ENCODE data around the gene PCDH1. TPM values are rescaled to one million over a fixed set of nuclear protein-coding genes. Genes with fewer than 3 reads are reported as not detected.
A peak's percentile ranks its signal among the peaks of the same experiment; 100 is the strongest.
"Not testable (repeated sequence)": the region's sequence is repeated elsewhere in the genome, so short reads cannot be mapped to it uniquely, and the experiment has no call there.

PCDH1 gene
- total RNA-seq (ENCODE audit: insufficient read depth, low replicate concordance): 9.9 TPM

DNA sequence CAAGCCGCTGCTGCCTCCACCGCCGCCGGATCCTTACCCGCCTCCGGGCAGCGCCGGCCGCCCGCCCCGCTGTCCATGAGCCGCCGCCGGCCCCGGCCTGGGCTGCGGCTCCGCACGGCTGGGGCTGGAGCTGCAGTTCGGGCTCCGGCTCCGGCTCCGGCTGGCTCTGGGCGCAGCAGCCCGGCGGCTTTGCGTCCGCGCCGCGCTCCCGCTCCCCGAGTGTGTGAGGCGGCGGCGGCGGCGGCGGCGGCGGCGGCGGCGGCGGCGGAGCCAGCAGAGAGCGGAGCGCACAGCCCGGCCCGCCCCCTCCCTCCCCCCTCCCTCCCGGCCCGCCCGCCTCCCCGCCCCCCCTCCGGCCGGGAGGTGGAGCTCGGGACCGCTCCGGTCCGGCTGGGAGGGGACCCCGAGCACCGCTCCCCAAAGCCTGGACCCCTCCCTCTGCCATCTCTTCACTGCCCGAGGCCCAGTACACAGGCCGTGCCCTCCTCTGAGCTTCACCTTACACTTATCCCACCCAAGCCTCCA lies at the start of gene PCDH1:
TSS of gene PCDH1 (minus strand) at position 225 of the 525 bp plus-strand sequence. CDS start at position 77, 148 bp downstream.
- peak; percentile 53 for DNase-seq (ENCODE audit: low spot score)

DNA sequence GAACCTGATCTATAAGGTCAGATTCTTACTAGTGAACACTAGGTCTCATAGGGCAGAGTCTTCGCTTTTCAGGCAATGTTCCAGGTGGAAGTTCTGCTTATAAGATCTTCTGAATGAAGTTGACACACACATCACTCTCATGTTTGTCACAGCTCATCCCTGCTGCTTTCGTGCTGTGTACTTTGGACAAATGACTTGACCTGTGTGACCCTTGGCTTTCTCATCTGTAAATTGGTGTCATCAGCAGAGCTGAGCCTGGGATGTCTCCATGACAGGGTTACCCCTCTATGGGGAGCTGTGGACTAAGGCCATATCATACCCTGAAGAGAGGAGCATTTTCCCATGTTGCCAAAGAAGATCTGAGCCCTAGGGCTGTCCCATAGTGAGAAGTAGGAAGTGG lies 48.2 kb upstream of the PCDH1 start:
- no peak for DNase-seq (ENCODE audit: low spot score)

DNA sequence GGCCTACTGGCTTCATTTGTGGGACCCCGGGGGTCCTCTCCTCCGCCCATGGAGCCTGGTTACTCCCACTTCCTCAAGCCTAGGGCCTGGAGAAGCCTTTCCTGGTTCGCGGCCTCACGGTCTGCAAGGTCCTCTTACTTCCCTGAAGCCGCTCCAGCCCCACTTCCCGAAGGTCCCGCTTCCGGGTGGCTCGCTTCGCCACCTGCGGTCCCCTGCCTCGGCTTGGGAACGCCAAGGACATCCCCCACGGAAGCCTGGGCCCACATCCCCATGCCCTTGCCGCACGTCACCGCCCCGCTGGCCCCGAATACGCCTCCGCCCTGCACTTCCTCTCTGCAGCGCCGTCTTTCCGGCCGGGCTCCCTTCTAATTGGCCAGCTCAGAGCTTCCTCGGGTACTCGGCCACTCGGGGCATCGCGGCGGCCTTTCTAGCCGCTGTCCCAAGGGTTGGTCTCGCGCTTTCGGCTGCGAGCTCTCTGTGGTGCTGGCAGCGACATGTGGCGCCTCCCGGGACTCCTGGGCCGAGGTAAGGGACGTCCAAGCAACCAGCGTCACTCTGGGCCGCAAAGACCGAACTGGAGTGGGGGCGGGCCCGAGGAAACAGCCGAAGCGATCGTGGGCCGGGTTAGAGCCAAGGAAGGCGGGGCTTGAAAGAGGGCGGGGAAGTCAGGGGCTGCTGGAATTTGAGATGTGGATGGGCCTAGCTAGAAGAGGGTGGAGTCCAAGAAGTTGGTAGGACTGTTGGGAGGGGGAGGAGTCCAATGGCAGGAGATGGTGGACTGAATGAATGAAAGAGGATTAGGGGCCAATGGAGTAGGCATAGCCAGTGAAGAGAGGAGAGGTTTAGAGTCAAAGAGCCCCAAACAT lies 45.5 kb upstream of the PCDH1 start, which contains the start of gene DELE1:
TSS of gene DELE1 (plus strand) at position 424 of the 866 bp plus-strand sequence. CDS start at position 495, 71 bp downstream.
- DNase-seq (ENCODE audit: low spot score): peak; percentile 98

DNA sequence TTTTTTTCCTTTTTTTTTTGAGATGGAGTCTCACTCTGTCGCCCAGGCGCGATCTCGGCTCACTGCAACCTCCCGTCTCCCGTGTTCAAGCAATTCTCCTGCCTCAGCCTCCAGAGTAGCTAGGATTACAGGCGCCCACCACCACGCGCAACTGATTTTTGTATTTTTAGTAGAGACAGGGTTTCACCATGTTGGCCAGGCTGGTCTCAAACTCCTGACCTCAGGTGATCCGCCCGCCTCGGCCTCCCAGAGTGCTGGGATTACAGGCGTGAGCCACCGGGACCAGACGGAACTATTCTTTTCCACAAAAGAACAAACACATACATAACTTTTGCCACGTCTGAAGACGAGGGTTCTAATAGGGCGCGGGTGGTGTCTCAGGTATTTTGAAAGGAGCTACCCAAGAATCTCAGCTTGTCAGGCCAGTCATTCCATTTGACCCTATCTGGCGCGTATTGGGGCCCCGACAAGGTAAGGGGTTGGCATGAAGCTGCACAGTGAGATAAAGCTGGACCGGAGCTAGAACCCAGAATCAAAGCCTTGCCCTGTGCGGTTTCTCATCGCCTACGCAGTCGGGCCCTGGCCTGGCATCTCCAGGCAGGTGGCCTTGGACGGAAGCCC lies 44.7 kb upstream of the PCDH1 start:
- not testable (repeated sequence) for DNase-seq (ENCODE audit: low spot score)

DNA sequence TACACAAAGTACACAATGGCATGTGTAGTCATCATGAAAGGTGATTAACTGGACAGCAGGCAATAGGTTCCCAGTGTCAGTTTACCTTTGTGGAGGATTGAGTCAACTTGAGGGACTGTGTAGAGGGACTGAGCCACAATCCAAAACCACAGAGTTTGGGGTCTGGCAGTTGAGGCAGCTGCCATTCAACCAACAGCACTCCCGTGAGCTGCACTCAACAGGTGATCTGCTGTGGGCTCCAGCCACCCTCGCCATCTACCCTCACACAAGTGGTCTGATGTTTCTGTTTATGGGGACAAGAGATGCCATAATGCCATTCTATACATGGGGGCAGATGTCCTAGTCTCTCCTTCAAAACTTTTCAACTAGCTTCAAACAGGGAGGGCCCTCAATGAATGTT lies 42.6 kb upstream of the PCDH1 start:
- DNase-seq (ENCODE audit: low spot score): no peak

DNA sequence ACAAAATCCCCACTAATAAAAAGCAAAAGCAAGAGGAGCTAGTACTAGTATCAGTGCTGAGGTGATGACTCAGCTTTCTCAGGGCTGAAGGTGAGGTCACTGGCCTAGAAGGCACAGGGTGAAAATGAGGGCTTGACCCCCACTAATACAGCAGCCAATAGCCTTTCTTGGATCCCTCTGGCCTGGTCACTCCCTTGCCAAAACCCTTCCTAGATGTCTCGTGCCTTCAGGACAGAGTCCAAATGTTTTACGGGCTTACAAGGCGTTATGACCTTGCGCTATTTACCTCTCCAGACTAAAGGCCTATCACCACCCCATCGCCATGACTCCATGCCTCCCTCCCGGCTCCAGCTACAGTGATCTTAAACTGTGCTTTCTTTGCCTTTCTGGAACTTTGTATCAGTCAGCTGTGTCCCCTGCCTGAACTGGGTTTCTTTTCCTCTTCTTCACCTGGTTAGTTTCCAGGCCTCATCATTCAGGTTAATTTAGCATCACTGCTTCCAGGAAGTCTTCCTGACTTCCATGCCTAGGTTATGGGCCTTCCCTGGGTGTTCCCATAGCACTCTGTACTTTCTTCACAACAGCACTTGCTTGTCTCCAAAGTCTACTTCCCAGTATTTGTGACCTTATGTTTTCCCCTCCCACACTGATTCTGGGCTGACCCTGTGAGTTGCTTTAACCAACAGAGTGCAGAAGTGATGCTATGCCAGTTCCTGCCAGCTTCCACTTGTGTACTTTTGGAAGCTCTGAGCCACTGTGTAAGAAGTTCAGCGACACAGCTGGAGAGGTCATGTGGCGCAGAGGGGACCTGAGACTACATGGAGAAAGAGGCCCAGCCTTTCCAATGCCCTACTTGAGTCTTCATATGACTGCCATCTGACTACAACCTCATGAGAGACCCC lies 41.3 kb upstream of the PCDH1 start:
- DNase-seq (ENCODE audit: low spot score): no peak

DNA sequence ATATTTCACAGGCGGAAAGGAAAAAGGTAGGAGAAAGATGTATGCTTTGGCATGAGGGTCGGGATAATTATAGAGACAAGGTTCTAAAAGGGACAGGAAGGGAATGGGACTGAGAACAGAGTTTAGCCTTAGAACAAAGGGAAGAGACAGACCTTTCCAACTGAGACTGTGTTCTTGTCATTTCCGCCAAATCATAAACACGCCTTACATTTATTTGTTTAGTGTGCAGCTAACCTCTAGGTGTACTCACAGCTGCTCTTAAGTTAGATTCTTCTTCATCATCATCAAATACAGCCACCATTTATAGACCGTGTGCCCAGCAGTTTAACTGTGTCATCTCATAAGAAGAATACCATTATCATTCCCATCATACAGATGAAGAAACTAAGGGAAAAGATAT lies 39.5 kb upstream of the PCDH1 start:
- DNase-seq (ENCODE audit: low spot score): no peak

DNA sequence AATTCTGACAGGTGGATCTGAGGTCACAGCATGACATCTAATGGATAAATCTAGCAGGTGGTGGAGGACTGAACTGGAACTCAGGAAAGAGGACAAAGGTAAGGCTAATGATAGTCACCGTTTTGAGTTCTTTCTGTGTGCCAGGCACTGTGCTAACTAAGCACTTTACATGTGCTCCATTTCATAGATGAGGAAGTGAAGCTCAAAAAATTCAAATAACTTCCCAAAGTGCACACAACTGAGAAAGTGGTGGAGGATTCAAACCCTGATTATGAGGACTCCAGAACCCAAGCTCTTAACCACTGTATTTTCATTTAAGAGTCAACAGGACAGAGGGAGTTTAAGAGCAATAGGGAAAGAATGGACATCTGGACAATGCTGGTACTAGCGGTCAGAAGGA lies 38.3 kb upstream of the PCDH1 start:
- no peak for DNase-seq (ENCODE audit: low spot score)

DNA sequence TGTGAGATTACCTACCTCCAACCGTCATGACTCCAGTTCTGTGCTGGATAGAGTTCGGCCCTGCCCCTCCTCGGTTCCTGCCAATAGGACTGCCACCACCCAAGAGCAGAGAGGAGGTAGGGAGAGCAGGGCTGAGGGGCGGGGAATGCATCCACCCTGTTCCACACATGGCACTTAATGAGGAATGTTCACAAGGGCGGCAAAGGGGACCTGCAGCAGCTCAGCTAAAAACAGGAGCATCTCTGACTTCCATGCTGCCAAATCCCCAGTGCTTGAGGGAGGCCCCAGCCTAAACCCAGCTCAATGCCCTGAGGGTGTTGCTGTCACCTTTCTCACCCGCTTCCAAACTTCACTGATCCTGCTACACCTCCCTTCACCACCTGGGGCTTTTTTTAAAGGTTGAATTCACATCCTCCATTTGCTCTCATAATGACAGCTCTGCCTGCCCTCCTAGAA lies 37.7 kb upstream of the PCDH1 start:
- DNase-seq (ENCODE audit: low spot score): peak; percentile 66

DNA sequence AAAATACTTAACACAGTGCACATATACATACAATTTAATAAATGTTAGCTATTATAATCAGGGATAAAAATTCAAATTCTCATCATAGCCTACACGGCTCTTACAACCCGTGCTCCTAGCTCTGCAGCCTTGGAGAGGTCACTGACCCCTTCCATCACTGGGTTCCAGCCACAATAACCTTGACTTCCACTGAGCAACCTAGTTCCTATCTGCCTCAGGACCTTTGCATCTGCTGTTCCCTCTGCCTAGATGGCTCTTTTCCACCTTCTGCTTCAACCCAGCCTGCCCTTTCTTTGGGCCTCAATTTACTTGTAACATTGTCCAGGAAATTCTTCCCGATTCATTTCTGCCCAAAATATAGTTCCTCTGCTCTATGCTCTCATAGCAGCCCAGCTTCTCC lies 36.6 kb upstream of the PCDH1 start:
- no peak for DNase-seq (ENCODE audit: low spot score)

DNA sequence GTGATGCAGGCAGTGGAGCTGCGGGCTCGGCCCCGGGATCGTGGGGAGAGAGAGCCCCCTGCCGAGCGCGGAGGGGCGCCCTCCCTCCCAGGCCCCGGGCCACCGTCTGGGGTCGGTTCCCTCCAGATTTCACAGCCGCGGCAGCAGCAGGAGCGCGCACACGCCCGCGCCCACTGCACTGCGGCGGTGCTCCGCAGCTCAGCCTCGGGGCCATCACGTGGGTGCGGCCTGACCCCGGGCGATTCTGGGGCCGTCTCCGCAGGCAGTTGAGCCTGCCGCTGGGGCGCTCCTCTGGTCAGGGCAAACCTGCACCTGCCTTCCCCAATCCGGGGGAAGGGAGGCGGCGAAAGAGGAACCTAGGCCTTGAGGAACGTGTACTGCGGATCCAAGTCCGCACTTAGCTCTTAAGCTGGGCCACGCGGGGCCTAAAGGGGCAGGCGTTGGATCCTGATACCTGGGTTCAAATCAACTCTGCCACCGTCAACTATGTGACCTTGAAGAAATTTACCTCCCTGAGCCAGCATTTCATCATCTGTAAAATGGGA lies 36.1 kb upstream of the PCDH1 start:
- DNase-seq (ENCODE audit: low spot score): peak; percentile 56

DNA sequence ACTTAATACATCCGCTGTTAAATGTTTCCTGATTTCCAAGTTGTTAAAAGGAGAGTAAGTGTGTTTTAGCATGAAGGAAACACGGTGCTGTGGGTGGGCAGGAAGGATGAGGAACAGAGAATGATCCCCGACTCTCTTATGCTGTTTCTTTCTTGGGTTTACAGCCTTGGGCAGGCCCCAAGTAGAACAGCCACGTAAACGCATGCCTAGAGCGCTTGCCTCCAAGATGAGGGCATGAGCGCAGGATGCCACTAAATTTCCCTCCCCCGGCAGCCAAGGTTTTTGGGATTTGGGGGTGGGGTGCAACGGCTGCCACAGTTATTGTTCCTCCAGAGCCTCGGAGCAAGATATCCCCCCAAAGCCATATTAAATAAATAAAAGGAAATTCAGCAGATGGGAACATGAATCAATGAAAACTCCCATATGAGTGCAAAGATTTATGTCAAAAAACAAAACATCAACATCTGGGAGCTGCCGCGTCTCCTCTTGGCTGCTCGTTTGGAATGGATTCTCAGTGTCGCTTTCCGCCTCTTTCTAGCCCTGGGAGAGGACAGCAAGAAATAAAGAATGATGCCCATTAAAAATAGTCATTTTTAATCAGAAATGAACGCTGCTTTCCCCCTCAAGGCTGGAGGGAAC lies 35.5 kb upstream of the PCDH1 start:
- DNase-seq (ENCODE audit: low spot score): peak; percentile 78

DNA sequence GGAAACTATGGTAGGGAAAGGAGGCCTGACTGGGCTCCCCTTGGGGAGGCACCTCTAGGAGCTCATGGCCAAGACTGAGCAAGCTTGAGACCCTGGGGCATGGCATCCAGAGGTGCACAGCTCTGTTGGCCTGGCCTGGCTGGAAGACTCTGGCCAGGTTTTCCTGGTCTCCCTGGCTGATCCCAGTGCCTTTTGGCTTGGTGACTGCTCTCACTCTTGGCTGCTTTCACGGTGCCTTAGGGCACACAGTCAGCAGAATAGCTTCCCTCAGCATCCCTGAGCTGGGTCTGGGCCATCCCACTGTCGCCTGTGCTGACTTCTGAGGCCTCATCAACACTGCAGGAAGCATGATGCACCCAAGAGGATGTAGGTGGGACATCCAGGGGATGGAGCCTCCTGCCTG lies 32.1 kb upstream of the PCDH1 start:
- DNase-seq (ENCODE audit: low spot score): no peak

DNA sequence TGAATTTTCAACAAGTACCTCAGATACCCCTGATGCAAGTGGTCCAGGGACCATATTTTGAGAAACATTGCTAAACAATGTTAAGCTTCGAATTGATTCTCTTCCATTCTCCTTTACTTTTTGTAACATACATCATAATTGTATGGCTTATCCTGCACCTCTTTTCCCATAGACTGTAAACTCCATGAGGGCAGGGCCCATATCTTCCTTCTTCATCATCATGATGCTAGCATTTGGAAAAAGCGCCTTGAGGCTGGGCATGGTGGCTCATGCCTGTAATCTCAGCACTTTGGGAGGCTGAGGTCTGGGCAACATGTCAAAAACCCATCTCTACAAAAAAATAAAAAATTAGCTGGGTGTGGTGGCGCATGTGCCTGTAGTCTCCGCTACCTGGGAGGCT lies 31.0 kb upstream of the PCDH1 start:
- no peak for DNase-seq (ENCODE audit: low spot score)

DNA sequence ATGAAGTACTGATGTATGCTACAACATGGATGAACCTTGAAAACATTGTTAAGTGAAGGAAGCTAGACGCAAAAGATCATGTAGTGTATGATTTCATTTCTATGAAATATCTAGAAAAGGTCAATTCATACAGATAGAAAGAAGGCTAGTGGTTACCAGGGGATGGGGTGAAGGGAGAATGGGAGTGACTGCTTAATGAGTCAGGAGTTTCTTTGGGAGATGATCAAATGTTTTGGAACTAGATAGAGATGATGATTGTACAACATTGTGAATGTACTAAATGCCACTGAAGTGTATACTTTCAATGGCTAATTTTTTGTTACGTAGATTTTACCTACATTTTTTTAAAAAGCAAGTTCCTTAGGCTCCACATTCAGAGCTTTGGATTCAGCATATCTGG lies 30.6 kb upstream of the PCDH1 start:
- no peak for DNase-seq (ENCODE audit: low spot score)

DNA sequence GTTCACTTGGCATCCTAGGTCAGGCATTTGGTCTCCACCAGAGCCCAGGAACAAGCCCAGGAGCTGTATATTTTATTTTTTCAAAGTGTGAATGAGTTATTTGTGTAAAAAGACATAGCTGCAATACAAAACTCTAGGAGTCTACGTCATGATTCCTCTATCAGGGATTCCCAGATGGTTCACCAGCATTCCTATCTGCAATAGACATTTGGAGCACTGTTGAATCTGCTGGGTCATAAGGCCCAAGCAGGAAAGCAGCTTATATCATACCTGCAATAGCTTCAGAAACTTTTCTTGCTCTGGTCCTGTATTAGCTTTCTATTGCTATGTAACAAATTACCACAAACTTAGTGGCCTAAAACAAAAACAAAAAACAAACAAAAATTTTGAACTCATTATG lies 28.8 kb upstream of the PCDH1 start:
- DNase-seq (ENCODE audit: low spot score): no peak

DNA sequence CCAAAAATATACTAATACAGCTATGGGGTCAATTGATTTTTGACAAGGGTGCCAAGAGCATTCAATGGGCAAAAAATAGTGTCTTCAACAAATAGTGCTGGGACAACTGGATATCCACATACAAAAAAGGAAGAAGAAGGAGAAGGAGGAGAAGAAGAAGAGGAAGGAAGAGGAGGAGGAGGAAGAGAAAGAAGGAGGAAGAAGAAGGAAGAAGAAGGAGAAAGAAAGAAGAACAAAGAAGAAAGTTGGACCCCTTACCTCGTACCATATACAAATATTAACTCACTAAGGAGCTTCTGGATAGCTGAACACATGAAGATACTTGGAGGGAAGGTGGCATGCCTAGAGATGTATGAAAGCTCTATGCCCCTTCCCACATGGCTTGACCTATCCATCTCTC lies 28.3 kb upstream of the PCDH1 start:
- no peak for DNase-seq (ENCODE audit: low spot score)

DNA sequence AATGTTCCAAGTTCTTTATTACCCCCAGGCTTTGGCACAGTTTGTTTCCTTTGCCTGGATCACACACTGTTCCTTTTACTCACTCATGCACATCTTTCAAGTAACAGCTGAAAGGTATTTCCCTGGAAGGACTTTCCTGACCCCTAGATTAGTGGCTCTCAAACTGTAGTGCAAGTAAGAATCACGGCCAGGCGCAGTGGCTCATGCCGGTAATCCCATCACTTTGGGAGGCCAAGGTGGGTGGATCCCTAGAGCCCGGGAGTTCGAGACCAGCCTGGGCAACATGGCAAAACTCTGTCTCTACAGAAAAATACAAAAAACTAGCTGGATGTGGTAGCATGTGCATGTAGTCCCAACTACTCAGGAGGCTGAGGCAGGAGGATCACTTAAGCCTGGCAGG lies 26.3 kb upstream of the PCDH1 start:
- no peak for DNase-seq (ENCODE audit: low spot score)

DNA sequence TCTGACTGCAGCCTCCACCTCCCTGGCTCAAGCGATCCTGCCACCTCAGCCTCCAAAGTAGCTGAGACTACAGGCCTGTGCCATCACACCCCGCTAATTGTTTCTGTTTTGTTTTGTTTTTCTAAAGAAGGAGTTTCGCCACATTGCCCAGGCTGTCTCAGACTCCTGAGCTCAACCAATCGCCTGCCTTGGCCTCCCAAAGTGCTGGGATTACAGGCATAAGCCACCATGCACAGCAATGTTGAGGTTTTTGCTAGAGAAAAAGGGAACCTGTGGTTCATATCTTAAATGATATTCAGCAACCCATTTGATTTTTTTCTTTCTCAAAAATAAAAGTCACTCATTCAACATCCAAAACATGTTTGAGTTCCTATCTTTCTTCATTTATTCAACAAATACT lies 25.1 kb upstream of the PCDH1 start:
- no peak for DNase-seq (ENCODE audit: low spot score)

DNA sequence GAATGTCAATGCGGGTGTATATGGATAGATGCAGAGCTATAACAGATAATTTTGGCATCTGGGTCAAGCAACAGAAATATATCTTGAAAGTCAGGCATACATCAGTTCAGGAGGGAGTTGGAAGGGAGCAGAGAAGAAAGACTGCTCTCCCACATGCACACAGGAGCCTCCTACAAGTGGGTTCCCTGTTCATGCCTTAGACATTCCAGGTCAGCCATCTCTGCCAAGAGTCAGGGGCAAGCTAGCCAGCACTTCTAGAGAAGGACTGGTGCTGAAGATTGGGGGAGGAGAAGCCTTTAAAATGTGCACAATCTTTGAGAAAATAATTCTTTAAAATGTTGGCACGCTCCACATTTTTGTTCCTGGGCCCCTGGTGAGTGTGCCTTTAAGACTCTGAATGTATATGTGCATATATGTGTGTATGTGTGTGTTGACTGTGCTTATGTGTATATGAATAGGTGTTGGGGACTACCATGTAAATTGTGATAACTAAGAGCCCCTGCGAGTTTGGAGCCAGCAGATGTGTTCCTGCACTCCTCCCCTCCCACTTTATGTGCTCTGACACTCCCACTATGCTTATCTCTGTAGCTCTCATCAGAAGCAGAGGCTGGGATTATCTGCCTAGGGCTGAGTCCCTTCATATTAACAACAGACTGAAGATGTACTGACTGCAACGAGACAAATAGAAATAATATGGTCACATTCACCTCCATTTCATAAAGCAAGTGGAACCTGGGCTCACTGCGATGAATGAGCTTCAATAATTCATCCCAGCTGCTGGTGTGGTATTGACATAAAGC lies 24.0 kb upstream of the PCDH1 start:
- peak; percentile 78 for DNase-seq (ENCODE audit: low spot score)

Measured in umbilical cord (tissue), 2 donors.